Stimulated activated CD8-positive, alpha-beta memory T cell treated with anti-CD3 and anti-CD28 coated beads, Interleukin-15, amount 100 ng/mL, for 48 hours (primary cell): Measurements from ENCODE around the gene CERS6.

Source experiments
- DNase-seq, 2 donors: peaks; one replicate each; pipeline ENCODE4 v3.0.0-alpha.2; 2020; ENCODE audit warnings: low read depth in 2 of 2

CERS6 gene

GRCh38 chr2:168801961-168802858 lies 346.1 kb downstream of the CERS6 start, which contains the start of gene NOSTRIN:
Gene NOSTRIN, plus strand, starts transcription at chr2:168802637. Its CDS starts 10 bp downstream, at chr2:168802647.
- no peak for DNase-seq

DNA sequence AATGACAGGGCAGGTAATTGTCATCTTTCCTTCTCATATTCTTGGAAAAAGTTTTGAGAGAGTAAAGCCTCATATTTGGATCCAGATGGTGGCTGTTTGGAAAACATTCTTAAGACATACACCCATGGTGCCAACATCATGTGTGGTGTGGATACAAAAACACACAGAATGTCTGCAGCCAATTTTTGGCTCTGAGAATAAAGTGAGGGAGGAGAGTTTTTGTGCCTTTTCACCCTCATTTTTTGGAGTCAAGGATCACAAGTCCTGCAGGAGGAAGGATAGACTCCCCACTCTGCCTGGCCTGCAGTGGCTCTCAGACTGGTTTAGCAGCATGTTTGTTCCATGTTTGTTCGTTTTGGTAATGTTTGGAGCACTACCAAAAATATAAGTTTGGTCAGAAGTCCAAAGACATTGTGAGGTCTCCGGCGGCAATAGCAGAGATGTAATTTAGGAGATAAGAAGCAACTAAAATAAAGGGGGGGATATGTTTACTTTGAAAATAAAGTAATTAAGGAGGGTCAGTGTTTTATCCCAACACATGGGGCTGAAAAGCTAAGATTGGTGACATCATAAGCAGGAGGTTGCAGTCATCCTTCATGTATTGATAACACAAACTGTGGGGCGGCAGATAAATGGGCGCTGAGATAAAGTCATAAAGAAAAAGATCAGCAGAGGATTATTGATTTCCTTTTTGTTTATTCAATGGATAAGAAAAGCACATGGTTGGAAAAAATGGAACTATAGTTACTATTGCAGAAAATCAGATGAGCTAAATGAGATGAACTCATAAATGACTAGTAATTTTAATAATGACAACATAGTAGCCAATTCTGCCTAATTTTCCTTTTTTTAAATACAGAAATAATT lies 347.0 kb downstream of the CERS6 start:
- DNase-seq: no peak

GRCh38 chr2:168804214-168804613 lies 348.1 kb downstream of the CERS6 start:
- no peak for DNase-seq

DNA sequence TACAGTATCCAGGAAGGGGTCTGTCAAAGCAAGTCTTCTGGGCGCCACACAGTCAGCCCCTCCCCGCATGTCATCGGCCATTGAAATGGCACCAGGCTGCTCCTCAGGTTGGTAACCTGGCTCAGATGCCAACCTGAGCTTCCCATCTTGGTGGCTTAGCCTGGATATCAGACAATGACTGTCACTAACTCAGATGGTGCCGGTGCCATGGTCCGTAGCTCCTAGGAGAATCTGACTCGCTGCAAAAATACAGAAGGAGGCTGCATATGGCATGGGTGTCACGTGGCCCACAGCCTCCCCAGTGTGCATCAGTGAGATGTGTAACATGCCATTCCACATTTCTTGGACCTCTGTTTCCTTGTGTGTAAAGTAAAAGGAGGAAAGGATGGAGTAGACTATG lies 349.5 kb downstream of the CERS6 start:
- DNase-seq: no peak

GRCh38 chr2:168809537-168809936 lies 353.5 kb downstream of the CERS6 start:
- no peak for DNase-seq

GRCh38 chr2:168810235-168810634 lies 354.2 kb downstream of the CERS6 start:
- no peak for DNase-seq

DNA sequence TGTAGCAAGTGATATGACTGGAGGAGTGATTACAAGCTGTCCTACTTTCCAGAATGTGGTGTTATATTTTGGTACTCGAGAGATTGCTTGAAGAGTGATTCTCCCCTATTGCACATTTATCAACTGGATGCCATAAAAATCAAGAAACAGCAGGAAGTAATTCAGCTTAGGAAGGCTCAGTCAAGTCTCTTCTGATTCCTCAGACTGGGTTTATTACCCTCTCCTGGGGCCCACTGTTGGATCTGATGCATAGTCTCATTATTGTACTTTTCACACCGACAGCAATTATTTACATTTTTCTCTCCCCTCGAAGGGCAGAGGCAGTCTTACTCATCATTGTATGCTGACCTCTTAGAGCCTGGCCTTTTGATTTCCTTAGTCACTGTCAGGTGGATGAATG lies 355.6 kb downstream of the CERS6 start:
- no peak for DNase-seq

- no peak for DNase-seq
These were observed 358.0 kb downstream of the CERS6 start for GRCh38 chr2:168814046-168814445.

GRCh38 chr2:168814939-168815907 lies 359.2 kb downstream of the CERS6 start:
- no peak for DNase-seq

DNA sequence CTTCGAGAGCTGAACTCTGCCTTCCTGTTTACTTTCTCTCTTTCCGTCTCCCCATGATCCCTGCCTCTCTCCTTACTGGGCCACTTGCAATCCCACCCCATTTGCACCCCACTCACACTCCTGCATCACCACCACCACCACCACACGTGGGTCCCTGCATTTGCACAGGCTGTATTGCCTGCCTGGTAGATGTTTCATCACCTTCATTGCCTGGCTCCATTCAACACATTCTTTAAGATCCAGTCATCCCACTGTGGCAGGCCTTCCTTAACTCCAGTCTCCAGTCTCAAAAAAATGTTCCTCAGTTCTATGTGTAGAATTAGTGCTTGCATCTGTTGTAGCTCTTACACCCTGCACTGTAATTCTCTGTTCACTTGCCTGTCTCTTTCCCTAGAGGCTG lies 360.3 kb downstream of the CERS6 start:
- no peak for DNase-seq

- no peak for DNase-seq
These were observed 363.1 kb downstream of the CERS6 start for GRCh38 chr2:168819050-168819715.

DNA sequence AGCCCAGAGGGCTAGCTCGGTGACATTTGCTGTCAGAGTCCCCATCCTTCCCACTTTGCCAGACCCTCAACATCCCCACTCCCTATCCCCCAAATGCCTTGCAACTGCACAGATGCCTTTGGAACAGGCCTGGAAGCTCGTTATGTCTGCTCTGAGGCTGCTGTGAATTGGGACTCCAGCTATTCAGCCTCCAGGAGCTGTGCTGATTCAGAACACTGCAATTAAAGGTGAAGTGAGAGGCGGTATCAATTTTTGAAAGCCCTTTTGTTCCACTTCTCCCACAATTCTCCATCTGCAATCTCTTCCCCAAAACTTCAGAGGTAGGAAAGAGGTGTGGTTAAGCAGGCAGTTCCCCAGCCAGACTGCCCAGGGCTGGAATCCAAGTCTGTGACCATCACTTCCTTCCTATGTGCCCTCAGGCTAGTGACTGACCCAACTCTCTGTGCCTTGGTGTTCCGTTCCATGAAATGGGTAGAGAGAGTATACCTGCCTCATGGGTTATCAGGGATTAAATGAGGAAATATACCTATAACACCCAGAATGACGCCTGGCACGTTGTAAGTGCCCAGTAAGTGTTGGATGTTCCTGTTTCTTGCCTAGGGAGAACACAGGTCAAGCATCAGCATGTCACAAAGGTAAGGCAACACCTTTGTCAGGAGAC lies 363.9 kb downstream of the CERS6 start:
- no peak for DNase-seq

GRCh38 chr2:168821577-168821976 lies 365.5 kb downstream of the CERS6 start:
- no peak for DNase-seq

DNA sequence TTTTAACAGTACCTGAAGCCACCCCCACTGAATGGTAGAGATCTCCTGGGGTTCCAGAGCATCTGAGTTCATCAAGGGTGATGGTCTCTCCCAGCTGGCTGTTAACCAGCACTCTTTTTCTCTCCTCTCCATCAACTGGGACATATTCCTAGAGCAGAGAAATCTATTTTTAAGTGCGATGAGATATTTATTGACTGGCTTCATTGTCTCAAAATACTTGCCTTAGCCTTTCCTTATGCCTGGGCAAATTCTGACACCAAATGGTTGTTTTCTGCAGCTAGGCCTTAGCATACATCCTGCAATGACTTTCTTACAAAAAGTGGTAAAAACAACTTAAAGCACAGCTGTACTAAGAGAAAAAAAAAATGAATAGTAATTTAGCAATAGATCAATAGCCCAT lies 365.9 kb downstream of the CERS6 start:
- no peak for DNase-seq
